ENCODE results near the gene NBEAL2.

Gene NBEAL2

DNA sequence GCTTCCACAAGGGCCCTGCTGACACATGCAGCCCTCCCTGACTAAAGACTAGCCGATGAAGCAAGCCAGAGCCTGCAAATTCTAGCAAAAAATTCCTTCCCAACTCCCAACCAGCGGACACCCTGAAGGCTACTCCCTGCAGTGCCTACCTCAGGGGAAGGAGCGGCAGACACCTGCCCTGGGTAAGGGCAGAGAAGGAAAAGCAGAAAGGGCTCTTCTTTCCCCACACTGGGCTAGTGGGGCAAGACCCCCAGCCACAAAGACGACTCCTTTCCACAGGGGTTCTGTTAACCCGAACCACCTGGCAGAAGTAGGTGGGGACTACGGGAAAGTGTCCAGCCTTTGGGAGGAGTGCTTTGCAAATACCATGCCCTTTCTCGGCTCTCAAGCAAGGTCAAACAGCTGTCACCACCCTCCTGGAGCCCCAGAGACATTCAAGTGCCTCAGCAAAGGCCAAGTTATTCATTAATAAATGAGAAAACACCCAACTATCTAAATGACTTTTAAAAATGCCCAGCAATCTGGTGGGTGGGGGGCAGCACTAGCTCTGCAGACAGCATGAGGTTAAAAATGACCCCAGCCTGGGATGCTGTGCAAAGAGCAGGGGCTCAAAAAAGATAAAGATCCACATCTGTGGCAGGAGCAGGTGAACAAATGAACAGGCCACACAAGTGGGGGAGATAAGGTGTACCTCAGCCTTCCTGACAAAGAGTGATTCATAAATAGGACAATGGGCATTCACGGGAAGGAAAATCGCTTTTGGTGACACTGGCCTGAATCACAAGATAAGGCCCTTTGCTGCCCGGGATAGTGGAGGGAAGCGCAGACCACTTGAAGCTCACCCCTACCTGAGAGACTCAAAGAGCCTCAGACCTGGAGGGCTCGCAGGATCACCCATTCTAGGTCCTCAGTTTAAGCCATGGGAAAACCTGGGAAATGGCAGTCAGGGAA, 36.0 kb upstream of the NBEAL2 start:
- peak overlapping the region; percentile 89 for H3K27ac ChIP-seq
- DNase-seq (ENCODE audit: low read depth, low spot score), result no peak

DNA sequence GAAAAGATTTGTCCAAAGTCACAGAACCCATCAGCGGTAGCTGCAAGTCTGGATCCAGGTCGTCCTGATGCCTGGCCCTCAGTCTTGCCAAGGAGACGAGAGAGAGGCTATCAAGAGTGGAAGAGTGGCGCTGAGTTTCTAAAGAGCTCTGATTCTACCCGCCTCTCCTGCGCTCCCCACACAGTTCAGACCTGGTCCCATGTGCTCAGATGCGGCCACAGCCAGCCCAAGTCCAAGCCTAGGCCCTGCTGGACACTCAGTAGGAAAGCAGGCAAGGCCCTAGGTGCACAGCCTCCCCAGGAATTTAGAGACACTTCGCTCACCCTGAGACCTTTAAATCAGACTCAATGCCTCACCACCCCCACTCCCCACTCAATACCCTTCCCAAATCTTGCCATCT, 35.3 kb upstream of the NBEAL2 start:
- peak overlapping the region; percentile 89 for H3K27ac ChIP-seq
- DNase-seq (ENCODE audit: low read depth, low spot score), result no peak

- DNase-seq (ENCODE audit: low read depth, low spot score), result peak; percentile 85
- peak overlapping the region; percentile 89 for H3K27ac ChIP-seq
Observed at GRCh38 chr3:46946416-46946815, 33.0 kb upstream of the NBEAL2 start.

DNA sequence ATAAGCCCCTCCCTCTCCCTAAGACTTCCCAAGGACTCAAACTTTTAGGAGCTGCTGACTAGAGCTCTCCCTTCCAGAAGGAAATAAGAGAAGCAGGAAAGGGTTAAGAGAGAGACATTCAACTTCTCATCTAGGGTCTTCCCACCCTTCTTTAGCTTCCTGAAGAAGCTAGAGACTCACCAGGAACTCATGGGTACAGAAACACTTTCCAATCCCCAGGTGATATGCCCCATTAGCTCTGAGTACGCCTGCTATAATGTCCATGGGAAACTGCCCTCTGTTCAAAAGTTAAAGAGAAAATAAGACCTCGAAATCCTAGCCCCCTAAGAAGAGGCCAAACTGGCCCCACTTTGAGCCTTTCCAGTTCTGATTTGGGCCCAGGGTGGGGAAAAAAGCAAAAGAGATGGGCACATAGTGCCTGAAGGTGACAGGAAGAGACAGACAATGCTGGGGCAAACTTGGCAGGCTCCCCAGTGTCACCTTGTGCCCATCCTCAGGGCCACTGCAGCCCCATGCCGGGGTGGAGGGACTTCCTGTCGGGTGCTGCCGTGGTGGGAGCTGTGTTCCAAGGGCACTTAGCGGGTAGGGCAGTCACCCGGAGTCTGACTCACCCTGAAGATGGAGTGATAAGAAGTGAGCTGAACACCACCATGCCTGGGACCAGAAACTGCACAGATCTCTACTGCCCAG, 32.5 kb upstream of the NBEAL2 start:
- no peak for DNase-seq (ENCODE audit: low read depth, low spot score)
- peak overlapping the region; percentile 89 for H3K27ac ChIP-seq

GRCh38 chr3:46947546-46947901, 31.9 kb upstream of the NBEAL2 start:
- no peak for DNase-seq (ENCODE audit: low read depth, low spot score)
- peak overlapping the region; percentile 89 for H3K27ac ChIP-seq

DNA sequence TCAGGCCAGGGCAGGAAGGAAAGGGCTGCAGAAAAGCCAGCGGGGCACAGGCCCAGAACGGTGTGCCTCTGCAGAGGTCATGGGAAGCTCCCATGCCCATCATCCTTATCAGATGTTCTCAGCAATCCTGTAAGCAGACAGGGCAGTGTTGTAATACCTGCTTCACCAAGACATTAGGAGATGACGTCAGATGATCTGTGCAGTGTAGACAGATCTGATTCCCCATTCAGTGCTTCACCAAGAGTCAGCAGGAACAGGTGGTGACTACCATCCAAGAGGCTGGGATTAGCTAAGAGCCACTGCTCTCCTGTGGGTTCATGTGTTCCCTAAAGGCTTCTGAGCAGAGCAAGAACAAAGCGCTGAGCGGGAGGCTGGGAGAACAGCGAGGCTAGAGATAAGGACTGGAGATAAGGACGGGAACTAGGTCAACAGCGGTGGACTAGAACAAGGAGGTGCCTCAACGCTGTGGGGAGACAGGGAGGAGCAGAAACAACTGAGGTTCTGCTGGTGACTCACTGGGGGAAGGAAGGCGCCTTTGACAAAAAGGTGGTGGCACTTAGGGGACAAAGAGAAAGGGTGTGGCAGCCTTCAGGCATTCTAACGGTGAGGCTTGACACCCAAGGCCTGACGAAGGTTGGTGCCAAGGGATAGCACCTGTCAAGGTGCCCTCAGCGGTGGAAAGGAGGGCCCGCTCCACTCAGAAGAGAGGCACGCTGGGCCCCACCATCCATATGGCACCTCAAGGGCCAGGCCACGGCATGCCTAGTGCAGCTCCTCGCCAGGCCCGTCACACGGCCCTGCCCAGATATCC, 31.3 kb upstream of the NBEAL2 start:
- peak; percentile 89 for DNase-seq (ENCODE audit: low read depth, low spot score)
- peak overlapping the region; percentile 89 for H3K27ac ChIP-seq

GRCh38 chr3:46948830-46949671, 30.4 kb upstream of the NBEAL2 start:
- H3K27ac ChIP-seq, result peak overlapping the region; percentile 89
- DNase-seq (ENCODE audit: low read depth, low spot score), result no peak

DNA sequence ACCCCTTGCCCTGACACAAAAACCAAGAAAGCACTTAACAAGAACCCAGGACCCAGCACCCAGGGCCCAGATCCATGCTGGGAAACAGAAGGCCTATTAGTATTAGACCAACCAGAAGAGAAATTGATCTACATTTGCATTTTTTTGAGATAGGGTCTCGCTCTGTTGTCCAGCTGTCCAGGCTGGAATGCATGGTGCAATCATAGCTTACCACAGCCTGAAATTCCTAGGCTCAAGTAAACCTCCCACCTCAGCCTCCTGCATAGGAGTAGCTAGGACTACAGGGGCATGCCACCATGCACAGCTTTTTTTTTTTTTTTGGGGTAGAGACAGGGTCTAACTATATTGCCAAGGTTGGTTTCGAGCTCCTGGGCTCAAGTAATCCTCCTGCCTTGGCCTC, 29.3 kb upstream of the NBEAL2 start:
- DNase-seq (ENCODE audit: low read depth, low spot score), result no peak
- no peak overlapping the region for H3K27ac ChIP-seq

GRCh38 chr3:46950650-46951241, 28.7 kb upstream of the NBEAL2 start:
- DNase-seq (ENCODE audit: low read depth, low spot score), result no peak
- H3K27ac ChIP-seq, result no peak overlapping the region

- no peak overlapping the region for H3K27ac ChIP-seq
- no peak for DNase-seq (ENCODE audit: low read depth, low spot score)
Observed at GRCh38 chr3:46952813-46953212, 26.7 kb upstream of the NBEAL2 start.

DNA sequence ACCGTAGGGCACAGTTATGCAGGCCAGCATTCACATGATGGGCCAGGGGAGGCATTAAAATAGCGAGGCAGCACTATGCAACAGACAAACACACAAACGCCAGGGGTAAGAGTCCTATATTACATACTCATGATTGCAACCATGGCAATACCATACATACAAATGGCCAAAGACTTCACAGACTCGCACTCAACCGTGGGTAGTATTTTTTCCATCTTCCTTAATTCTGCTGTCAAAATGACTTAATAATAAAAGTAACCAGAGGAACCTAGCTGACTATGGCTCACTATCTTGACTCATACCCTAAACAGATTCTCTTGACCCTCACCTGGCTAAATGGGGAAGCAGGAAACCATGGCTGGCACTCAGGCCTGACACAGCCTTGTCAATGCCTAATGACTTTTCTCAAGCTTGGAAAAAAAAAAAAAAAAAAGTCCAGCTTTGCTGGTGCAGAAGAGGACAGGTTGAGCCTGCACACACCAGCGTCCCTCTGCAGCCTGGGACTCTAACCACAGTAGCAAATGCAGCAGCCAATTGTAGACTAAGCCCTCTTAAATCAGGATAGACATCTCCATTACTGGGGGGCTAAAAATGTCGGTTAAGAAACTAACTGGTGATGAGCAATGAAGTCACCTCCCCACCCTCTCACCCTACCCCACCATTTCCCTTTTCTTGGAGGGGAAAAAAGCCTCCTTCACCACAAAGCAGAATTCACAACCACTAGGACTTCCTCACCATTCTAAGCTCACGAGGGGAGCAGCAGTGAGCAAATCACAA, 26.0 kb upstream of the NBEAL2 start:
- no peak overlapping the region for H3K27ac ChIP-seq

GRCh38 chr3:46954178-46954577, 25.3 kb upstream of the NBEAL2 start:
- no peak for DNase-seq (ENCODE audit: low read depth, low spot score)
- no peak overlapping the region for H3K27ac ChIP-seq

More for the DNA sequence above, 26.0 kb upstream of the NBEAL2 start:
- no peak for DNase-seq (ENCODE audit: low read depth, low spot score)

DNA sequence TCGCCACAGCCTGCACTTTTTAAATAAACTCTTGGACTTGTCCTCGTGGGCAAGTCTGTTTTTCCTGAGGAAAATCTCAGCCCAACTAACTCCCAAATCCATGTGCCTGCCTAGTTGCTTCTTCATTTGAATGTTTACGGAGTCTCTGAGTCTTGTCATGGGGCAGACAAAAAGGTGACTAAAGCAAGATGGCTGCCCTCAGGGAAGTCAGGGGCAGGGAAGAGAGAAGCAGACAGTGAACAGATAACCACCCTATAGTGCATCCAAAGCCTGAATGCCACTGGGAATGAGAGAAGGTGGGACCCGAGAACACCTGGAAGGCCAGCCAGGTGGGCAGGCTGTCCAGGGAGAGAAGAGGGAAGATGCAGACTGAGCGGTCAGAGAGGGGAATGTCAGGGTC, 24.3 kb upstream of the NBEAL2 start:
- no peak for DNase-seq (ENCODE audit: low read depth, low spot score)
- no peak overlapping the region for H3K27ac ChIP-seq

GRCh38 chr3:46955801-46956259, 23.6 kb upstream of the NBEAL2 start:
- DNase-seq (ENCODE audit: low read depth, low spot score), result no peak
- no peak overlapping the region for H3K27ac ChIP-seq

DNA sequence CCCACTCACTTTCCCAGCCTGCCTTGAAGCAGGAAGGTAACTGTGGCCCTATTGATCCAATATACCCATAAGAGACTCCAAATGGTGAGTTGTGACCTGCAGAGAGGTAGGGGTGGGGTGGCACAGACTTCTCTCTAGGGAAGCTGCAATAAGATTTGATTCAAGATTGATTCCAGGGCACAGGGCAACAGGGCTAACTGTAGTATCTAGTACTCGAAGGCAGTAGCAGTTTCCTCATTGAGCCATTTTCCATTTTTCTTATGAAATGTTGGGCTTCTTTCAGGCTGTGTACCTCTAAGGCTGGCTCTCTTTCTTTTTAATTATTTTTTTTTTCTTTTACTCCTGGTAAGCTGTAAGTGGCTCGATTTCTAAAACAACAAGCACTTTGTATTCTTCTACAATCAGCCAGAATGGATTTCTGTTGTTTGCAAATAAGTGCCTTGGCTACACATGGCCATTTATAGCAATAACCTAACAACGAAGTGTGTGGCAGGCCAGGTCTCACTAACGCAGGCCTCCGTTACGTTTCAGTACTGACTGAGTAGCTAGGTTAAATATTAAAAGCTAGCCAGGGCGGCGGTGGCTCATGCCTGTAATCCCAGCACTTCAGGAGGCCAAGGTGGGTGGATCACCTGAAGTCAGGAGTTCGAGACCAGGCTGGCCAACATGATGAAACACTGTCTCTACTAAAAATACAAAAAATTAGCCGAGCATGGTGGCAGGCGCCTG, 22.2 kb upstream of the NBEAL2 start:
- no peak overlapping the region for H3K27ac ChIP-seq
- DNase-seq (ENCODE audit: low read depth, low spot score), result no peak

GRCh38 chr3:46958467-46959160, 20.9 kb upstream of the NBEAL2 start:
- no peak for DNase-seq (ENCODE audit: low read depth, low spot score)
- H3K27ac ChIP-seq, result no peak overlapping the region

DNA sequence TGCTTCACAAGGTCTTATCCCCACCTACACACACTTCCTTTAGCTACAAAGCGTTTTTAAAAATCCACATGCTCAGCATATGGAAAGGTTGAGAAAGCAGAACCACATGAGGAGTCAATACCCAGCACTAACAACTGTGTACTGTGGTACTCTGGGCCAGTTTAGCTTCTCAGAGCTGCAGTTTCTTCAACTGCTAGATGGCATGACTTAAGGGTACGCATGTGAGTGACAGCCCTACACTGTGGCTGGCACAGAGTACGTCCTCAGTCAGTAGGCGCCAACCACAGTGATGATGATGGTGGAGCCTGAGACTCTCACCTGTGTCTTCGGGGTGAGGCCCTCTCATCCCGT, 20.3 kb upstream of the NBEAL2 start:
- DNase-seq (ENCODE audit: low read depth, low spot score), result no peak
- H3K27ac ChIP-seq, result no peak overlapping the region

Data from epithelial cell of prostate (primary cell).